Right lobe of liver (tissue), 4 donors: Measurements from ENCODE around the gene PARP15.

Experiments used
- POLR2A ChIP-seq: fragments of 450-650 bp; IDR thresholded peaks from one replicate; pipeline ENCODE4 v1.6.1; 2017; ENCODE audit warnings: antibody characterized with exemption, mild to moderate bottlenecking
- TF ChIP-seq, protein P1 (sequence below), 4 donors: fragments of 200-600 bp in 3 of 4; fragments of 450-650 bp in 1 of 4; IDR thresholded peaks; one replicate each; pipeline versions ENCODE4 v1.5.1 to v1.8.0; 2016 to 2022; ENCODE audit warnings: antibody characterized with exemption in 4 of 4, mild to moderate bottlenecking in 2 of 4
- donor health status: DM: no; HTN: no; CAD: no.
- donor health status: DM: no; HTN: no; CAD: no.
- donor health status: DM: no; HTN: yes; CAD: no.

- TF ChIP-seq, protein P1, sequence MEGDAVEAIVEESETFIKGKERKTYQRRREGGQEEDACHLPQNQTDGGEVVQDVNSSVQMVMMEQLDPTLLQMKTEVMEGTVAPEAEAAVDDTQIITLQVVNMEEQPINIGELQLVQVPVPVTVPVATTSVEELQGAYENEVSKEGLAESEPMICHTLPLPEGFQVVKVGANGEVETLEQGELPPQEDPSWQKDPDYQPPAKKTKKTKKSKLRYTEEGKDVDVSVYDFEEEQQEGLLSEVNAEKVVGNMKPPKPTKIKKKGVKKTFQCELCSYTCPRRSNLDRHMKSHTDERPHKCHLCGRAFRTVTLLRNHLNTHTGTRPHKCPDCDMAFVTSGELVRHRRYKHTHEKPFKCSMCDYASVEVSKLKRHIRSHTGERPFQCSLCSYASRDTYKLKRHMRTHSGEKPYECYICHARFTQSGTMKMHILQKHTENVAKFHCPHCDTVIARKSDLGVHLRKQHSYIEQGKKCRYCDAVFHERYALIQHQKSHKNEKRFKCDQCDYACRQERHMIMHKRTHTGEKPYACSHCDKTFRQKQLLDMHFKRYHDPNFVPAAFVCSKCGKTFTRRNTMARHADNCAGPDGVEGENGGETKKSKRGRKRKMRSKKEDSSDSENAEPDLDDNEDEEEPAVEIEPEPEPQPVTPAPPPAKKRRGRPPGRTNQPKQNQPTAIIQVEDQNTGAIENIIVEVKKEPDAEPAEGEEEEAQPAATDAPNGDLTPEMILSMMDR (IDR thresholded peaks at IDR 0.05): no peak
- no peak for TF ChIP-seq POLR2A
Measured at GRCh38 chr3:122681974-122682409, 104.5 kb downstream of the PARP15 start.
